Ovary (tissue), 9 donors: ENCODE measurements around the gene NUAK1. TPM values are rescaled to one million over a fixed set of nuclear protein-coding genes. Genes with fewer than 3 reads are reported as not detected.

Experiments
- DNase-seq, 5 donors: peaks; one replicate each; pipeline ENCODE4 v3.0.0-alpha.2; 2019 to 2020
- H3K27ac ChIP-seq, 2 donors: fragments of 200-600 bp; one replicate each; pipeline versions ENCODE4 v1.5.1 to v1.8.0; 2019 to 2022
- H3K27me3 ChIP-seq: fragments of 200-600 bp; one replicate; pipeline ENCODE4 v1.8.0; 2022
- H3K36me3 ChIP-seq: fragments of 200-600 bp; sonication (generic); one replicate; pipeline ENCODE4 v1.5.1; 2019
- H3K4me1 ChIP-seq: one replicate; pipeline ENCODE4 v1.8.1; 2013; ENCODE audit warnings: mild to moderate bottlenecking, moderate library complexity; ENCODE audit not compliant: insufficient read depth
- H3K4me3 ChIP-seq: fragments of 200-600 bp; sonication (generic); one replicate; pipeline ENCODE4 v1.5.1; 2017
- H3K9me3 ChIP-seq, 2 donors: fragments of 200-600 bp in 1 of 2; sonication (generic) in 1 of 2; one replicate each; pipeline versions ENCODE4 v1.5.1 to v1.8.1; 2013 to 2019; ENCODE audit warnings: mild to moderate bottlenecking in 1 of 2, moderate library complexity in 1 of 2
- EP300 ChIP-seq: sonication (generic); formaldehyde crosslinking; IDR thresholded peaks from one replicate; pipeline ENCODE4 v1.6.1; 2017; ENCODE audit warnings: antibody characterized with exemption
- POLR2A ChIP-seq: fragments of 450-650 bp; IDR thresholded peaks from one replicate; pipeline ENCODE4 v1.6.1; 2017; ENCODE audit warnings: antibody characterized with exemption, mild to moderate bottlenecking, moderate library complexity
- WGBS, 3 donors: extraction: QIAGEN DNeasy Blood & Tissue Kit in 1 of 3; methylation state at CpG; one replicate each; pipeline versions ENCODE4 v1.1.5 to v1.1.7; 2013 to 2017; 5-methylcytosine and 5-hydroxymethylcytosine counted together
- intact Hi-C, 4 donors: fragments of 100-400 bp; cut with DNase I; formaldehyde crosslinking; loops; one replicate each; pipeline versions ENCODE4 v1.11.0 to v1.15.1; 2022 to 2023
- polyA plus RNA-seq, 2 donors: library from polyadenylated mRNA; stranded (reverse); fragments of 200-250 nt in 1 of 2; fragments of 350-450 nt in 1 of 2; fragmentation: Illumina TruSeq in 1 of 2; extraction: RNeasy Lipid Tissue Mini Kit (QIAGEN cat#74804) in 1 of 2; gene quantifications; one replicate each; pipeline ENCODE4 v1.2.3, GENCODE V29; 2013 to 2014
- total RNA-seq, 7 donors: library from RNA; depleted of rRNA in 2 of 7; stranded (reverse); fragments of >200 nt in 2 of 7; fragmentation: NEBNext Ultra II Directional in 3 of 7; extraction: Animal tissue kit (Norgen Biotek cat#: 25700) in 3 of 7; gene quantifications; one replicate each; pipeline versions ENCODE4 v1.1.0 to v1.2.4, GENCODE V29; 2016 to 2023
- TF ChIP-seq, protein P1 (sequence below), 3 donors: fragments of 450-650 bp in 2 of 3; fragments of 200-600 bp in 1 of 3; IDR thresholded peaks; one replicate each; pipeline versions ENCODE4 v1.5.1 to v1.8.0; 2016 to 2022; ENCODE audit warnings: antibody characterized with exemption in 3 of 3, mild to moderate bottlenecking in 1 of 3
- donor health status: DM: no; HTN: no; CAD: no; lungs with moderate emphysema.
- donor health status: DM: no; HTN: no; CAD: no.
- donor health status: Bipolar disorder and iron deficiency.
- donor health status: DM: yes; HTN: yes; CAD: no.
- donor health status: DM: no; HTN: no; CAD: no.
- donor health status: DM: yes; HTN: yes; CAD: no.

NUAK1 gene
- total and polyA plus RNA-seq, 9 donors, result 2.8 to 22.2 (median 12.0) TPM

DNA sequence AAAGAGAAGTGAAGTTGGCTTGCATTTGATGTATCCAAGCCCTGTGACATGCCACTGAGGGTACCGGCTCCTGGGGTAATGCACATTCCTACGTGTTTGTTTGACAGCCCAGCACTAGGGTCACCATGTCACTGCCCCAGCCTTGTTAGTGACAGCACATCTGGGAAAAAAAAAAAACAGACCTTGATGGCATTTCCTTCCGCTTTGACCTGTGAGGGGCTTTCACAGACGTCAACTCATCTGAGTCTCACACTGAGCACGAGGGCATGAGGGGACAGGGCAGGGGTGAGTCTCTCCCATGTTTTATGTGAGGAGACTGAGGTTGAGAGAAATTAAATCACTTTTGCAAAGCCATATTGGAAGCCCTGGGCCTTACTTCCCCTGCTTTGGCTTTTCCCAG lies 111.5 kb downstream of the NUAK1 start:
- DNase-seq, result no peak
- intact Hi-C loops, result loop anchor here in 1 of 4 donors (5.0 kb wide), 1 partner anchor 155 kb away; no protein-coding TSS in a partner anchor
- WGBS, 3 donors, result 91 to 93% (median 93%) methylated on average over 5 of the region's 5 CpGs
- Histone ChIP-seq H3K4me3 (no peak overlapping the region), H3K4me1 (peaks cover 4% of the 10 kb centered on the region), H3K27me3 (no peaks in the 10 kb centered on the region), H3K27ac (no peak overlapping the region), H3K36me3 (no peaks in the 10 kb centered on the region), H3K9me3 (no peaks in the 10 kb centered on the region)
- TF ChIP-seq EP300 (no peak), POLR2A (no peak)
- TF ChIP-seq, protein P1, sequence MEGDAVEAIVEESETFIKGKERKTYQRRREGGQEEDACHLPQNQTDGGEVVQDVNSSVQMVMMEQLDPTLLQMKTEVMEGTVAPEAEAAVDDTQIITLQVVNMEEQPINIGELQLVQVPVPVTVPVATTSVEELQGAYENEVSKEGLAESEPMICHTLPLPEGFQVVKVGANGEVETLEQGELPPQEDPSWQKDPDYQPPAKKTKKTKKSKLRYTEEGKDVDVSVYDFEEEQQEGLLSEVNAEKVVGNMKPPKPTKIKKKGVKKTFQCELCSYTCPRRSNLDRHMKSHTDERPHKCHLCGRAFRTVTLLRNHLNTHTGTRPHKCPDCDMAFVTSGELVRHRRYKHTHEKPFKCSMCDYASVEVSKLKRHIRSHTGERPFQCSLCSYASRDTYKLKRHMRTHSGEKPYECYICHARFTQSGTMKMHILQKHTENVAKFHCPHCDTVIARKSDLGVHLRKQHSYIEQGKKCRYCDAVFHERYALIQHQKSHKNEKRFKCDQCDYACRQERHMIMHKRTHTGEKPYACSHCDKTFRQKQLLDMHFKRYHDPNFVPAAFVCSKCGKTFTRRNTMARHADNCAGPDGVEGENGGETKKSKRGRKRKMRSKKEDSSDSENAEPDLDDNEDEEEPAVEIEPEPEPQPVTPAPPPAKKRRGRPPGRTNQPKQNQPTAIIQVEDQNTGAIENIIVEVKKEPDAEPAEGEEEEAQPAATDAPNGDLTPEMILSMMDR (IDR thresholded peaks at IDR 0.05), result no peak

DNA sequence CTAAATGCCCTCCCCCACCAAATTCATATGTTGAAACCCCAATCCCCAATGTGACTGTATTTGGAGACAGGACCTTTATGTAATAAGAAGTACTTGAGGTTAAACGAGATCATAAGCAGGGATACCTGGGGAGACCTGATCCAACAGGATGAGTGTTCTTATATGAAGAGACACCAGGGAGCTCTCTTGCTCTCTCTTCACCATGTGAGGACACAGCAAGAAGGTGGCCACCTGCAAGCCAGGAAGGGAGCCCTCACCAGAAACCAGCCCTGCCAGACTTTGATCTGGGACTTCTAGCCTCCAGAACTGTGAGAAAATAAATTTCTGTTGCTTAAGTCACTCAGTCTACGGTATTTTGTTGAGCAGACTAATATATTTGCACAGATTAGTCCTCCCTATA lies 113.6 kb downstream of the NUAK1 start:
- WGBS, 3 donors, result 85 to 93% (median 87%) methylated on average over 2 of the region's 2 CpGs
- intact Hi-C loops, result loop anchor here in 1 of 4 donors (5.0 kb wide), 1 partner anchor 153 kb away; no protein-coding TSS in a partner anchor
- Histone ChIP-seq H3K9me3 (no peaks in the 10 kb centered on the region), H3K4me3 (no peak overlapping the region), H3K36me3 (no peaks in the 10 kb centered on the region), H3K27ac (no peak overlapping the region), H3K27me3 (no peaks in the 10 kb centered on the region), H3K4me1 (no peaks in the 10 kb centered on the region)
- DNase-seq, result no peak
- TF ChIP-seq POLR2A, result no peak
- TF ChIP-seq, protein P1 (IDR thresholded peaks at IDR 0.05), result no peak
- no peak for TF ChIP-seq EP300

DNA sequence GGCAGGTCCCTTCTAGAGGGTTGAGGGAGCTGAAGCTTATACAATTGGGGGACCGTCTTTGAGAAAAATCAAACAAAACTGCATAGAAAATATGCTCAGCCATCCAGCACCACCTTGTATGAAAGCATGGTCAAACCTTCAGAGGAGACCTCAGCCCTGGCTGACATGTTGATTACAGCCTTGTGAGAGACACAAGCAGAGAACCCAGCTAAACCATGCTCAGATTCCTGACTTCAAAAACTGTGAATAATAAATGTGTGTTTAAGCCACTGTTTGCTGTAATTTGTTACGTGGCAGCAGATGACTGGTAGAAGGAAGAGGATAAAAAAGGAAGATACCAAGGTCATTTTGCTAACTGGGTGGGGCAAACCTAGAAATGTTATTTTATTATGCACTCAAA lies 115.7 kb downstream of the NUAK1 start:
- 87 to 94% (median 91%) methylated on average over 2 of the region's 2 CpGs for WGBS, 3 donors
- intact Hi-C loops, result no loop called here
- no peak for DNase-seq
- TF ChIP-seq, protein P1 (IDR thresholded peaks at IDR 0.05), result no peak
- TF ChIP-seq POLR2A (no peak), EP300 (no peak)
- no peak overlapping the region for H3K4me3 ChIP-seq
- no peaks in the 10 kb centered on the region for H3K36me3 ChIP-seq
- H3K27ac ChIP-seq, result no peak overlapping the region
- no peaks in the 10 kb centered on the region for H3K4me1 ChIP-seq
- no peaks in the 10 kb centered on the region for H3K27me3 ChIP-seq
- H3K9me3 ChIP-seq, result no peaks in the 10 kb centered on the region

DNA sequence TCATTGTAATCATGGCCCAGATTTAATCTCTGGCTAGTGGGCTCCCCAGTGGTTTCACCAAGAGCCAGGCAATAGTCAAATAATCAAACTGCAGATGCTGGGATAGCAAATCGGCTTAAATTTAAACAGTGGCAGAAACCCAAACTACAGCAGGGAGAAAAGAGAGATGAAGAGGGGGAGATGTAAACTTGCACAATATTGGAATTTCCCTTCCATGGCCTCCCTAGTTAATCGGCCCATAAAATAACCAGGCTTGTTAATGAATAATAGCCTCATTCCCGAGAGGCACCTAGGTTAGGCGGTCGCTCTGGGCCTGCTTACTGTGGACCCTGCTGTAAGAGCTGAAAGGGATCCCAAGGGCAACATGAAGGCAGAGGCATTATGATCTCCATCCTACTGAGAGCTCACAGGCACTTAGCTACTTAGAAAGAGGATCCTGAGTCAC lies 116.2 kb downstream of the NUAK1 start:
- 73 to 86% (median 80%) methylated on average over 5 of the region's 5 CpGs for WGBS, 3 donors
- no peak overlapping the region for H3K27ac ChIP-seq
- no peaks in the 10 kb centered on the region for H3K9me3 ChIP-seq
- H3K27me3 ChIP-seq, result no peaks in the 10 kb centered on the region
- H3K36me3 ChIP-seq, result no peaks in the 10 kb centered on the region
- intact Hi-C loops, result no loop called here
- H3K4me3 ChIP-seq, result no peak overlapping the region
- DNase-seq, result no peak
- no peaks in the 10 kb centered on the region for H3K4me1 ChIP-seq
- TF ChIP-seq, protein P1 (IDR thresholded peaks at IDR 0.05), result no peak
- TF ChIP-seq EP300, result no peak
- TF ChIP-seq POLR2A, result no peak
